ENCODE data around the gene SRPK2. TPM values are rescaled to one million over a fixed set of nuclear protein-coding genes. Genes with fewer than 3 reads are reported as not detected.
A peak's percentile ranks its signal among the peaks of the same experiment; 100 is the strongest.

The SRPK2 gene
- total RNA-seq, 1 experiment from 2014 or later = 21.6 TPM

GRCh38 chr7:105376908-105377533 lies 11.7 kb downstream of the SRPK2 start:
- H3K27ac ChIP-seq (ENCODE audit: low read length) = no peak overlapping the region
- no peak overlapping the region for H3K9ac ChIP-seq (ENCODE audit: low read length)
- H3K9me2 ChIP-seq (replicated peaks; ENCODE audit: low read length) = no peaks in the 10 kb centered on the region
- POLR2A ChIA-PET (ENCODE audit: unreplicated experiment) = no interaction called here
- no peaks in the 10 kb centered on the region for H3K27me3 ChIP-seq (ENCODE audit: low read length)
- no peak overlapping the region for H3K4me3 ChIP-seq (ENCODE audit: low read length)
- H3K36me3 ChIP-seq (ENCODE audit: low read depth, low read length) = no peaks in the 10 kb centered on the region
- H3F3A ChIP-seq (ENCODE audit: low read length, unreplicated experiment) = no peaks in the 10 kb centered on the region
- CTCF ChIA-PET = interaction anchor here (0.5 kb wide), 1 partner anchor 40 kb away, joined by 3 read pairs; no protein-coding TSS in a partner anchor
- peak; percentile 35; the same call in 1 of the 2 replicates for ATAC-seq
- H2AFZ ChIP-seq (ENCODE audit: low read length) = no peak overlapping the region
- TF ChIP-seq EZH2 (IDR thresholded peaks at IDR 0.05; ENCODE audit: low read length, unreplicated experiment) (no peak), EZH2phosphoT487 (IDR thresholded peaks at IDR 0.05; ENCODE audit: borderline replicate concordance, low read length) (no peak), CTCF (conservative IDR thresholded peaks at IDR 0.05; ENCODE audit: low read depth, low read length) (no peak)
- DNase-seq = no peak
- intact Hi-C loops (cut with micrococcal nuclease) = no loop called here
- no peaks in the 10 kb centered on the region for H3K9me3 ChIP-seq (ENCODE audit: low read length)
- H3K4me1 ChIP-seq (ENCODE audit: insufficient read depth, low read length) = no peaks in the 10 kb centered on the region
- H3K4me2 ChIP-seq (ENCODE audit: low read length) = no peak overlapping the region
- no TSS peak for BruUV-seq (replicated peaks)
- H4K20me1 ChIP-seq (ENCODE audit: low read length) = 0 out of 2 replicates have a peak, but pooled peaks cover 10% of the 10 kb centered on the region
- peaks cover 87% of the 10 kb centered on the region for H3K79me2 ChIP-seq (ENCODE audit: low read length)

GRCh38 chr7:105369944-105370343 lies 18.8 kb downstream of the SRPK2 start:
- CTCF ChIA-PET = no interaction called here
- Histone ChIP-seq H3K4me2 (ENCODE audit: low read length) (no peak overlapping the region), H2AFZ (ENCODE audit: low read length) (no peak overlapping the region), H3K27me3 (ENCODE audit: low read length) (no peaks in the 10 kb centered on the region), H3K27ac (ENCODE audit: low read length) (no peak overlapping the region), H3K4me3 (ENCODE audit: low read length) (no peak overlapping the region), H3K9me3 (ENCODE audit: low read length) (no peaks in the 10 kb centered on the region), H4K20me1 (ENCODE audit: low read length) (0 out of 2 replicates have a peak, but pooled peaks cover 4% of the 10 kb centered on the region), H3K79me2 (ENCODE audit: low read length) (peaks cover 86% of the 10 kb centered on the region), H3F3A (ENCODE audit: low read length, unreplicated experiment) (no peaks in the 10 kb centered on the region), H3K9me2 (replicated peaks; ENCODE audit: low read length) (no peaks in the 10 kb centered on the region), H3K36me3 (ENCODE audit: low read depth, low read length) (no peaks in the 10 kb centered on the region), H3K9ac (ENCODE audit: low read length) (no peak overlapping the region), H3K4me1 (ENCODE audit: insufficient read depth, low read length) (no peaks in the 10 kb centered on the region)
- intact Hi-C loops (cut with micrococcal nuclease) = no loop called here
- no TSS peak for BruUV-seq (replicated peaks)
- POLR2A ChIA-PET (ENCODE audit: unreplicated experiment) = no interaction called here
- TF ChIP-seq CTCF (conservative IDR thresholded peaks at IDR 0.05; ENCODE audit: low read depth, low read length) (no peak), EZH2phosphoT487 (IDR thresholded peaks at IDR 0.05; ENCODE audit: borderline replicate concordance, low read length) (no peak), EZH2 (IDR thresholded peaks at IDR 0.05; ENCODE audit: low read length, unreplicated experiment) (no peak)
- DNase-seq = no peak
- no peak for ATAC-seq

GRCh38 chr7:105367458-105367857 lies 21.3 kb downstream of the SRPK2 start:
- TF ChIP-seq EZH2 (IDR thresholded peaks at IDR 0.05; ENCODE audit: low read length, unreplicated experiment) (no peak), EZH2phosphoT487 (IDR thresholded peaks at IDR 0.05; ENCODE audit: borderline replicate concordance, low read length) (no peak), CTCF (conservative IDR thresholded peaks at IDR 0.05; ENCODE audit: low read depth, low read length) (no peak)
- no peaks in the 10 kb centered on the region for H3F3A ChIP-seq (ENCODE audit: low read length, unreplicated experiment)
- H3K4me2 ChIP-seq (ENCODE audit: low read length) = no peak overlapping the region
- no peak overlapping the region for H2AFZ ChIP-seq (ENCODE audit: low read length)
- no peak overlapping the region for H3K4me3 ChIP-seq (ENCODE audit: low read length)
- H3K36me3 ChIP-seq (ENCODE audit: low read depth, low read length) = no peaks in the 10 kb centered on the region
- H3K9me2 ChIP-seq (replicated peaks; ENCODE audit: low read length) = no peaks in the 10 kb centered on the region
- H3K4me1 ChIP-seq (ENCODE audit: insufficient read depth, low read length) = no peaks in the 10 kb centered on the region
- H3K79me2 ChIP-seq (ENCODE audit: low read length) = peaks cover 66% of the 10 kb centered on the region
- intact Hi-C loops (cut with micrococcal nuclease) = no loop called here
- H4K20me1 ChIP-seq (ENCODE audit: low read length) = no peaks in the 10 kb centered on the region
- no peaks in the 10 kb centered on the region for H3K9me3 ChIP-seq (ENCODE audit: low read length)
- no peaks in the 10 kb centered on the region for H3K27me3 ChIP-seq (ENCODE audit: low read length)
- CTCF ChIA-PET = no interaction called here
- H3K27ac ChIP-seq (ENCODE audit: low read length) = no peak overlapping the region
- ATAC-seq (peak; percentile 42), DNase-seq (no peak)
- no TSS peak for BruUV-seq (replicated peaks)
- POLR2A ChIA-PET (ENCODE audit: unreplicated experiment) = no interaction called here
- no peak overlapping the region for H3K9ac ChIP-seq (ENCODE audit: low read length)

Data from PC-3 (cell line).